KMS-11 (cell line): Measurements from ENCODE around the gene RASGRP1.

ENCODE experiments used
- H2AFZ ChIP-seq: fragments of 200-600 bp; sonication (generic); 2 replicates; pipeline ENCODE4 v1.6.1; 2016; ENCODE audit warnings: antibody characterized with exemption, mixed run types, low read depth
- H3K27ac ChIP-seq: fragments of 200-600 bp; sonication (generic); 2 replicates; pipeline ENCODE4 v1.6.1; 2016; ENCODE audit warnings: mild to moderate bottlenecking, mixed run types
- H3K27me3 ChIP-seq: fragments of 200-600 bp; sonication (generic); 2 replicates; pipeline ENCODE4 v1.6.1; 2017; ENCODE audit warnings: mild to moderate bottlenecking, low read depth, mixed run types, moderate library complexity; ENCODE audit not compliant: insufficient read depth
- H3K36me3 ChIP-seq: fragments of 200-600 bp; sonication (generic); 2 replicates; pipeline ENCODE4 v1.6.1; 2017; ENCODE audit warnings: mild to moderate bottlenecking, mixed run types; ENCODE audit not compliant: insufficient read depth
- H3K4me1 ChIP-seq: fragments of 200-600 bp; sonication (generic); 2 replicates; pipeline ENCODE4 v1.6.1; 2016; ENCODE audit warnings: mild to moderate bottlenecking, low read depth, mixed run types; ENCODE audit not compliant: poor library complexity, severe bottlenecking
- H3K4me2 ChIP-seq: fragments of 200-600 bp; sonication (generic); 2 replicates; pipeline ENCODE4 v1.7.0; 2016; ENCODE audit warnings: mild to moderate bottlenecking, mixed run types
- H3K4me3 ChIP-seq: fragments of 200-600 bp; sonication (generic); IDR thresholded peaks from 2 replicates; pipeline ENCODE4 v1.6.1; 2017; ENCODE audit warnings: low read depth, low read length, mixed read lengths; ENCODE audit not compliant: insufficient read depth
- H3K79me2 ChIP-seq: fragments of 200-600 bp; sonication (generic); 2 replicates; pipeline ENCODE4 v1.6.1; 2016; ENCODE audit warnings: low read depth, mixed run types; ENCODE audit not compliant: insufficient read depth
- H3K9ac ChIP-seq: fragments of 200-600 bp; sonication (generic); 2 replicates; pipeline ENCODE4 v1.6.1; 2016; ENCODE audit warnings: mild to moderate bottlenecking, mixed run types
- H4K20me1 ChIP-seq: fragments of 200-600 bp; sonication (generic); 2 replicates; pipeline ENCODE4 v1.6.1; 2016; ENCODE audit warnings: mild to moderate bottlenecking, mixed run types; ENCODE audit not compliant: insufficient read depth
- TF ChIP-seq, protein P1 (sequence below): fragments of 200-600 bp; sonication (generic); conservative IDR thresholded peaks from 2 replicates; pipeline ENCODE4 v1.6.1; 2017; ENCODE audit warnings: low read depth, mild to moderate bottlenecking, antibody characterized with exemption, low read length, moderate library complexity, mixed read lengths

Gene RASGRP1

DNA sequence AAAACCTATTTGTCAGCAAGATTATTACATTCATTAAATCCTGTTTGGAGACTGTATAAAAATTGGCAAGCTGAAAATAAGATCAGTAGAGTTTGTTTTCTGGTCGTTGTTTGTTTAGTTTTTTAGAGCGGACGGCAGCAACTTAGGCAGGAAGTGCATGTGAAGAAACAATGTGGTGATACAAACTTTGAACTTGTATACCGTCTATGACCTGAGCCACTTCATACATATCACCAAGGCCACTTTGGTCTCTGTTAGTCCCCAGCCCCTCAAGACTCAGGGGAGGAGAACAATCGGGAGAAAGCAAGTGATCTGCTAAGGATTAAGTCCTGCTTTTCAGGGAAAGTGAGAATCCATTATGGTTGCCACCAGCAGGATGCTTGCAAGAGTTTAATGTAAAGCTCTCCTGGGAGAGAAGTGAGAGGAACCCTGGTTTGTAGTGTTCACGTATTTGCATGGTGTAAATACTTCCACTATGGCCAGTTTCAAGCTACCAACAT lies 31.1 kb downstream of the RASGRP1 start:
- no peaks in the 10 kb centered on the region for H3K4me1 ChIP-seq
- H4K20me1 ChIP-seq, result no peaks in the 10 kb centered on the region
- TF ChIP-seq, protein P1, sequence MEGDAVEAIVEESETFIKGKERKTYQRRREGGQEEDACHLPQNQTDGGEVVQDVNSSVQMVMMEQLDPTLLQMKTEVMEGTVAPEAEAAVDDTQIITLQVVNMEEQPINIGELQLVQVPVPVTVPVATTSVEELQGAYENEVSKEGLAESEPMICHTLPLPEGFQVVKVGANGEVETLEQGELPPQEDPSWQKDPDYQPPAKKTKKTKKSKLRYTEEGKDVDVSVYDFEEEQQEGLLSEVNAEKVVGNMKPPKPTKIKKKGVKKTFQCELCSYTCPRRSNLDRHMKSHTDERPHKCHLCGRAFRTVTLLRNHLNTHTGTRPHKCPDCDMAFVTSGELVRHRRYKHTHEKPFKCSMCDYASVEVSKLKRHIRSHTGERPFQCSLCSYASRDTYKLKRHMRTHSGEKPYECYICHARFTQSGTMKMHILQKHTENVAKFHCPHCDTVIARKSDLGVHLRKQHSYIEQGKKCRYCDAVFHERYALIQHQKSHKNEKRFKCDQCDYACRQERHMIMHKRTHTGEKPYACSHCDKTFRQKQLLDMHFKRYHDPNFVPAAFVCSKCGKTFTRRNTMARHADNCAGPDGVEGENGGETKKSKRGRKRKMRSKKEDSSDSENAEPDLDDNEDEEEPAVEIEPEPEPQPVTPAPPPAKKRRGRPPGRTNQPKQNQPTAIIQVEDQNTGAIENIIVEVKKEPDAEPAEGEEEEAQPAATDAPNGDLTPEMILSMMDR, result no peak
- no peaks in the 10 kb centered on the region for H3K79me2 ChIP-seq
- H2AFZ ChIP-seq, result no peak overlapping the region
- H3K27me3 ChIP-seq, result no peaks in the 10 kb centered on the region
- no peaks in the 10 kb centered on the region for H3K36me3 ChIP-seq
- H3K9ac ChIP-seq, result no peak overlapping the region
- H3K4me3 ChIP-seq, result no peak overlapping the region
- no peak overlapping the region for H3K4me2 ChIP-seq
- H3K27ac ChIP-seq, result no peak overlapping the region

DNA sequence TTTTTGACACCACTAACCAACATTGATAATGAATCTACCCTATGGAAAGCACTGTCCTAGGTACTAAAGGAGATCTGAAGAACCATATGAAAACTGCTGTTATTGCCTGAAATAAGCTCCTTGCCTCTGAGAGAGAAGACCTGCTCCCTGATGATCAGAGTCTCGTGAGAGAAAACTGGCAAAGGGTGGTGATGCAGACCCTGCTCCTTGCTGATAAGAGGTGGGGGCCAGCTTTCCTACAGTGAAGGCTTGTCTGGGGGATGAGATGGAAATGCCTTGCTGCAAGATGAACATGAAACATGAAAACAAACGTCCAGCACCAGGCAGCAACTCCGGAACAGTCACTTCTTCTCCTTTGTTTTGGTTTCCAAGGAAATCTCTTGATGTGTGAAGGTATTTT lies 31.9 kb downstream of the RASGRP1 start:
- H3K4me3 ChIP-seq, result no peak overlapping the region
- no peak overlapping the region for H3K4me2 ChIP-seq
- H3K27ac ChIP-seq, result no peak overlapping the region
- H3K79me2 ChIP-seq, result no peaks in the 10 kb centered on the region
- no peaks in the 10 kb centered on the region for H4K20me1 ChIP-seq
- no peaks in the 10 kb centered on the region for H3K36me3 ChIP-seq
- TF ChIP-seq, protein P1, result no peak
- H3K4me1 ChIP-seq, result no peaks in the 10 kb centered on the region
- H2AFZ ChIP-seq, result no peak overlapping the region
- no peak overlapping the region for H3K9ac ChIP-seq
- no peaks in the 10 kb centered on the region for H3K27me3 ChIP-seq

DNA sequence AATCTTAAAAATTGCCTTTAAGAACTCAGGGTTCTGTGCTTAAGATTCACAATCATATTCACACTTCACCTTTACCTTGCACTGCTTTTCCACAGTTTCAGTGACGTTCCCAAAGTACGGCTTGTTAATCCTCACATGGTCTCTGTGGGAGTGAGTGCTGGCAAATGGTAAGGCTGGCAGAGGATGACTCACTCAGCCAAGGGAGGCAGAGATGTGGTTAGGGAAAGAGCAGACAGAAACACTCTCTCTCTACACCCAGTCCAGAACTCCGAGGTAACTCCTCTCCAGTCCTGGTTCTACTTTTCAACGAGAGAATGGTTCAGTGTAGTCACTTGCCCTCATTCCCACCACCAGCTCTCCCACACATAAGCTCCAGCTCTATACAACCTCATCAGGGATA lies 33.1 kb downstream of the RASGRP1 start:
- Histone ChIP-seq H3K4me2 (no peak overlapping the region), H2AFZ (no peak overlapping the region), H3K27me3 (no peaks in the 10 kb centered on the region), H4K20me1 (no peaks in the 10 kb centered on the region), H3K4me1 (no peaks in the 10 kb centered on the region), H3K9ac (no peak overlapping the region), H3K36me3 (no peaks in the 10 kb centered on the region), H3K4me3 (no peak overlapping the region), H3K79me2 (no peaks in the 10 kb centered on the region), H3K27ac (no peak overlapping the region)
- TF ChIP-seq, protein P1, result no peak

DNA sequence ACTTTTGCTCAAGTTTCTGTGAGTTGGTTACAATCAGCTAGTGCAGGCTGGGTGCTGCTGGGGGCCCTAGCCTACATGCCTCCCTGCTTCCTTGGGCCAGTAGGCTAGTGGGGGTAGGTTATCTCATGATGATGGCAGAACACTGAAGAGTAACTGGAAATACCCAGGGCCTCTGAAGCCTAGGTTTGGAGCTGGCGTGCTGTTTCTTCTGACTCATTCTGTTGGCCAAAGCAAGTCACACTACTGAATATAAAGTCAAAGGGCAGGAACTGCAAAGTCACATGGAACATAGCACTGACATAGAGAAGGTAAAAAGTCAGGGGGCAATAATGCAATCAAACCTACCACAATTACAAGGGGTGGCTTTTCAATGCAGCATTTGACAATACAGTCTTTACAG lies 34.5 kb downstream of the RASGRP1 start:
- Histone ChIP-seq H3K27me3 (no peaks in the 10 kb centered on the region), H3K36me3 (no peaks in the 10 kb centered on the region), H3K9ac (no peak overlapping the region), H3K4me1 (no peaks in the 10 kb centered on the region), H4K20me1 (no peaks in the 10 kb centered on the region), H2AFZ (no peak overlapping the region), H3K4me2 (no peak overlapping the region), H3K4me3 (no peak overlapping the region), H3K27ac (no peak overlapping the region), H3K79me2 (no peaks in the 10 kb centered on the region)
- TF ChIP-seq, protein P1, result no peak

DNA sequence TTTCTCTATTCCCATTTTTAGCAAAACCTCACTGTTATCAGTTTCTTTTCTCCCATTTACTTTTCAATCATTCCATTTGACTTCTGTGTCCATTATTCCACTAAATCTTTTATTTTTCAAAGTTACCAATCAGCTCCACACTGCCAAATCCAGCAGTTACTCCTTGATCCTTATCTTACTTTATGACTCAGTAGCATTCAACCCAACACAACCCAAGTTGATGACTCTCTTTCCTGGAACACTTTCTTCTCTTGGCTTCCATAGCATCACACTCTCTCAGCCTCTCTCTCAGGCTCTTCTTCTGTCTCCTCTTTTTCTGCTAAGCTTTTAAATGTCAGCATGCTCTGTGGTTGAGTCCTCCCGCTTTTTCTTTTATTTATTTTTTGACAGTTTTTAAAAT lies 36.3 kb downstream of the RASGRP1 start:
- Histone ChIP-seq H3K9ac (no peak overlapping the region), H3K27ac (no peak overlapping the region), H3K36me3 (no peaks in the 10 kb centered on the region), H3K27me3 (no peaks in the 10 kb centered on the region), H3K4me2 (no peak overlapping the region), H3K4me1 (no peaks in the 10 kb centered on the region), H3K4me3 (no peak overlapping the region), H4K20me1 (no peaks in the 10 kb centered on the region), H2AFZ (no peak overlapping the region), H3K79me2 (no peaks in the 10 kb centered on the region)
- TF ChIP-seq, protein P1, result no peak
